GM21723 (cell line): ENCODE results near the gene BACH2.
A peak's percentile ranks its signal among the peaks of the same experiment; 100 is the strongest.

ENCODE experiments used
- ATAC-seq: cut with Tn5 transposase; IDR thresholded peaks from one replicate; pipeline ENCODE4 v1.9.1; 2021; ENCODE audit warnings: mild to moderate bottlenecking, moderate library complexity; ENCODE audit not compliant: unreplicated experiment

Gene BACH2

GRCh38 chr6:90106449-90106848 lies 190.2 kb downstream of the BACH2 start:
- ATAC-seq = no peak

- ATAC-seq = no peak
Observed at GRCh38 chr6:90105506-90106170, 191.0 kb downstream of the BACH2 start.

- peak; percentile 80 for ATAC-seq
Observed at GRCh38 chr6:90103056-90103800, 193.4 kb downstream of the BACH2 start.

GRCh38 chr6:90101403-90101802 lies 195.2 kb downstream of the BACH2 start:
- ATAC-seq = no peak

DNA sequence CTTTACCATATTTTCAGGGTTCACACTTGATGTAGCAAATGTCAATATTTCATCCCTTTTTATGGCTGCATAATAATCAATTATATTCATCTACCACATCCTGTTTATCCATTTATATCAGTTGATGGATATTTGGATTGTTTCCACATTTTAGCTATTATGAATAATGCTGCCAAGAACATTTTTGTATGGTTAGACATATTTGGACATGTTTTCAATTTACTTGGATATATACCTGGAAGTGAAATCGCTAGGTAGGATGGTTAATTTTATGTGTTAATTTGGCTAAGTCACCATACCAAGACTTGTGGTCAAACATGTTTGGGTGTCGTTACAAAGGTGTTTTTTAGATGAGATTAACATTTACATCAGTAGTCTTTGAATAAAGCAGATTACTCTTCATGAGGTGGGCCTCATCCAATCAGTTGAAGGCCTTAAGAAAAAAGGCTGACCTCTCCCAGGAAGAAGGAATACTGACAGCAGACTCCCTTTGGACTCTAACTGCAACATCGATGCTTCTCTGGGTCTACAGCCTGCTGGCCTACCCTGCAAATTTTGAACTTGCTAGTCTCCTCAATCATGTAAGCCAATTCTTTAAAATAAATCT lies 196.5 kb downstream of the BACH2 start:
- no peak for ATAC-seq

DNA sequence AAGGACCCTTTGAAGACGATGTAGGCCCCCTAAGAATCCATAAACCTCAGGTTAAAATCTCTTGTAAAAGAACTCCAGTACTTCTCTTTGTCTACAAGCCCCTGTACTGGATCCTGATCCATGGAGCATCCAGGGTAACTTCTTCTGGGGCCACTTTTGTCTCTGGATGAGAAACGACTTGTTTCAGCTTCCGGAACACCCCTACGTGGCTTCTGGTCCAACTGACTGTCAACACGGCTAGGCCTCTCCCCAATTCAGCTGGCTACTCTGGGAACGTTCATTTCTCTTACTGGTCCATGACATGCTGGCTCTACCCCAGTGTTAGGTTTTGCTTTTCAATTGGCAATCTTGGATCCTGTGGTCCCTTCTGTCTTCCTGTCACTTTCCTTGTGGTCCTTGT lies 198.0 kb downstream of the BACH2 start:
- no peak for ATAC-seq

GRCh38 chr6:90098001-90098531 lies 198.6 kb downstream of the BACH2 start:
- no peak for ATAC-seq

- ATAC-seq = no peak
Observed at GRCh38 chr6:90097356-90097755, 199.3 kb downstream of the BACH2 start.

DNA sequence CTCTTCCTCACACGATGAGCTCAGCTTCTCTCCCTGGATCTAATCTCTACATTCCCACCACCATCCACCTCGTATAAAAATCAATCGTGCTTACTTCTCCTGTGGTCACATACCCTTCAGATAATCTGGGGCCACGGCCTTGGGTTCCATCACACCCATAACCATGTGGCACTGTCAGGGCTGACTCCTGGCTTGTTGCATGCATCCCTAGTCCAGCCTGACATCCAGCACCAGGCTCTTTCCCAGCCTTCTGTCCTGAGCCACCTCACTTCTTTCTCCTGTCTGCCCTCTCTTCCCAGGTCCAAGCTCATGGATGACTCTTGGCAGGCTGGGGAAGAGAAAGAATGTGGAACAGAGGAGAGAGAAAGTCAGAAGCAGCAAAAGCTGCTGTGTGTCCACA lies 199.8 kb downstream of the BACH2 start:
- ATAC-seq = no peak

- no peak for ATAC-seq
Observed at GRCh38 chr6:90095788-90096187, 200.9 kb downstream of the BACH2 start.

GRCh38 chr6:90095145-90095544 lies 201.5 kb downstream of the BACH2 start:
- ATAC-seq = no peak

GRCh38 chr6:90093558-90094073 lies 203.0 kb downstream of the BACH2 start:
- ATAC-seq = no peak

DNA sequence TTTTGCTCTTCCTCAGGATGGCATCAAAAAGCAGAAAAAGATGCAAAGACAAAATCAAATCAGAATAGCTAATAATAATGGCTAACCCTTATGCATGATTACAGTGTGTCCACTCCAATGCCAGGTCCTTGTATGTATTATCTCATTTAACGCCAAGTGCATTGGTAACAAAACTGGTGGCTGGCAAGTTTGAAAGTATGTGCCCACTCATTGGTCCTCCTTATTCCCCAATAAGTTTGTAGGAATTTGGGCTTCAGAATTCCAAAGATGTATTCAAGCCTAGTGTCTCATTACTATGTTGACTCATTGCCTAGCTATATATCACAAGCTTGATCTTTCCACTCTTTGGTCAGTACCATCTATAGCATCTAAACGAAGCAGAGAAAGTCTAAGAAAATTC lies 205.8 kb downstream of the BACH2 start:
- no peak for ATAC-seq

DNA sequence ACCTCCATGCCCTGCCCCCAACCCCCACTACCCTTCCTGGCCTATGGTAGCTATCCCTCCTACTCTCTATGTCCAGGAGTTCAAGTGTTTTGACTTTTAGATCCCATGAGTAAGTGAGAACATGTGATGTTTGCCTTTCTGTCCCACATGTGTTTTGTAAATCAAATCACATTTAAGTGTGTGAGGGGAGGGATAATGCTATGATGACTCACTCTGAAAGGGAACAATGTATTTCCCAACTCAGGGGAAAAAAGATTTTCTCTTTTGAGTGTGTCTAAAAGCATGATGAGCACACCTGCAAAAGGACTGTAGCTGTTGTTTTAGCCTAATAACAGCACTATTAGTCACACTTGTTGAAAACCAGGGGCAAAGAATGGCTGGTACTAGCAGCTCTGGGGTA lies 208.6 kb downstream of the BACH2 start:
- ATAC-seq = no peak

- ATAC-seq = no peak
Observed at GRCh38 chr6:90087106-90087833, 209.4 kb downstream of the BACH2 start.

DNA sequence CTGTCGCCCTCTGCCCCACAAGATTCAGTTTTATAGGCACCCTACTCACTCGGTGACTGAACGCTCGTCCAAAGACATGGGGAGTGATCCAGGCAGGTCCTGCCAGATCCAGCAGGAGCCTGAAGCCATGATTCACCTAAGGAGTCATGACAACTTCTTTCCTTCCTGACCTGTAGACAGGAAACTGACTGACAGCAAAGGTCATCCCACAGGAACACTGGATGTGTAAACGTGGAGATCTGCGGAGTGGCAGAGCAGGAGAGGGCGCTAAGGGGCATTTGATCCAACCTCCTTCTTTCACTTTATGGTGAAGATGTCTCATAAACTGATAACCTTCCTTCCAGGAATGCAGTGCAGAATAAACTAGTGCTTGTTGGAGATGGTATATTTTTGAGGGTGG lies 210.1 kb downstream of the BACH2 start:
- no peak for ATAC-seq

GRCh38 chr6:90083891-90084290 lies 212.8 kb downstream of the BACH2 start:
- ATAC-seq = no peak

DNA sequence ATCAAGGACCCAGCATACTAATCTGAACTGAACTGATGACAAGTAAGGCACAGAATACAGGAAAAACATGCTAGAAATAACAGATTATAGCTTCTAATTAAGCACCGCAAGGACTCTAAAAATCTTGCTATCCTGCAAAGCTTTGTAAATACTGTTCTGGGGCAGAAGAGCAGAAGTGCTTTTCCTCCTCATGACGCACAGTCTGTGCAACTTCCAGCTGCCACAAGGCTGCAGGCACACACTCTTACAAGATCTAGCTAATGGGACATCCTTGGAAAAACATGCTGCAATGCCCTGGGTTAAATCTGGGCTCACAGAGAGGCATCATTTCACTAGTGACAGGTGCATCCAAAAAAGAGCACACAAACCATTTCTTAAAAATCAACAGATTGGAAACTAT lies 213.8 kb downstream of the BACH2 start:
- no peak for ATAC-seq

GRCh38 chr6:90080876-90081481 lies 215.7 kb downstream of the BACH2 start:
- ATAC-seq = peak; percentile 78
